GM19035 (cell line): ENCODE data around the gene RNF125.
"Not testable (repeated sequence)": the region's sequence is repeated elsewhere in the genome, so short reads cannot be mapped to it uniquely, and the experiment has no call there.

Experiments used
- ATAC-seq: cut with Tn5 transposase; IDR thresholded peaks from one replicate; pipeline ENCODE4 v1.9.1; 2021; ENCODE audit not compliant: unreplicated experiment

The RNF125 gene

GRCh38 chr18:32083781-32084180 is 65.2 kb downstream of the RNF125 start:
- no peak for ATAC-seq

- ATAC-seq, result no peak
Measured at GRCh38 chr18:32086881-32087280, 68.3 kb downstream of the RNF125 start.

- not testable (repeated sequence) for ATAC-seq
Measured at GRCh38 chr18:32090831-32091230, 72.2 kb downstream of the RNF125 start.

- no peak for ATAC-seq
Measured at GRCh38 chr18:32091325-32091723, 72.7 kb downstream of the RNF125 start.

- peak; percentile 62 for ATAC-seq
Measured at GRCh38 chr18:32091724-32092421, 73.2 kb downstream of the RNF125 start, which contains the start of gene RNF138. TSS of gene RNF138 (plus strand) at chr18:32091874. CDS start at chr18:32092777, 903 bp downstream.

GRCh38 chr18:32092422-32093101 is 73.9 kb downstream of the RNF125 start:
- ATAC-seq, result peak; percentile 78

- ATAC-seq, result peak; percentile 35
Measured at GRCh38 chr18:32093102-32093511, 74.5 kb downstream of the RNF125 start.

GRCh38 chr18:32093523-32093922 is 74.9 kb downstream of the RNF125 start:
- ATAC-seq, result no peak

GRCh38 chr18:32095192-32095899 is 76.7 kb downstream of the RNF125 start:
- ATAC-seq, result no peak

GRCh38 chr18:32095900-32096229 is 77.2 kb downstream of the RNF125 start:
- no peak for ATAC-seq

- ATAC-seq, result no peak
Measured at GRCh38 chr18:32096946-32097345, 78.3 kb downstream of the RNF125 start.

GRCh38 chr18:32104516-32104915 is 85.9 kb downstream of the RNF125 start:
- ATAC-seq, result no peak

GRCh38 chr18:32110005-32110404 is 91.4 kb downstream of the RNF125 start:
- no peak for ATAC-seq

GRCh38 chr18:32111706-32112105 is 93.1 kb downstream of the RNF125 start:
- no peak for ATAC-seq

GRCh38 chr18:32112826-32113225 is 94.2 kb downstream of the RNF125 start:
- no peak for ATAC-seq

GRCh38 chr18:32114293-32114942 is 95.8 kb downstream of the RNF125 start:
- no peak for ATAC-seq

GRCh38 chr18:32122039-32122438 is 103.4 kb downstream of the RNF125 start:
- no peak for ATAC-seq
